OCI-M1 (cell line): ENCODE data around the gene ZNF362.
A peak's percentile ranks its signal among the peaks of the same experiment; 100 is the strongest.

Experiments
- DNase-seq: peaks from one replicate; lab custom pipeline; 2025; lab: John Stamatoyannopoulos, UW

ZNF362 gene

GRCh38 chr1:33327587-33328325 lies 71.5 kb downstream of the ZNF362 start:
- no peak for DNase-seq

- DNase-seq, result no peak
Measured at GRCh38 chr1:33328817-33329216, 72.5 kb downstream of the ZNF362 start.

GRCh38 chr1:33329600-33330305 lies 73.5 kb downstream of the ZNF362 start:
- no peak for DNase-seq

- DNase-seq, result no peak
Measured at GRCh38 chr1:33330361-33330890, 74.1 kb downstream of the ZNF362 start.

- DNase-seq, result no peak
Measured at GRCh38 chr1:33330906-33331305, 74.6 kb downstream of the ZNF362 start.

- no peak for DNase-seq
Measured at GRCh38 chr1:33331444-33332356, 75.4 kb downstream of the ZNF362 start.

- no peak for DNase-seq
Measured at GRCh38 chr1:33332357-33332789, 76.1 kb downstream of the ZNF362 start.

GRCh38 chr1:33332881-33333280 lies 76.6 kb downstream of the ZNF362 start:
- no peak for DNase-seq

GRCh38 chr1:33334081-33334552 lies 77.8 kb downstream of the ZNF362 start:
- DNase-seq, result no peak

- DNase-seq, result peak; percentile 18
Measured at GRCh38 chr1:33335020-33335419, 78.7 kb downstream of the ZNF362 start.

GRCh38 chr1:33336580-33336979 lies 80.3 kb downstream of the ZNF362 start:
- DNase-seq, result no peak

- no peak for DNase-seq
Measured at GRCh38 chr1:33337441-33337840, 81.1 kb downstream of the ZNF362 start.

- DNase-seq, result no peak
Measured at GRCh38 chr1:33338048-33338439, 81.8 kb downstream of the ZNF362 start.

GRCh38 chr1:33338440-33339211 lies 82.3 kb downstream of the ZNF362 start:
- no peak for DNase-seq

- no peak for DNase-seq
Measured at GRCh38 chr1:33339413-33339812, 83.1 kb downstream of the ZNF362 start.

- no peak for DNase-seq
Measured at GRCh38 chr1:33341190-33341589, 84.9 kb downstream of the ZNF362 start.

GRCh38 chr1:33342041-33342723 lies 85.9 kb downstream of the ZNF362 start:
- DNase-seq, result no peak

GRCh38 chr1:33343539-33343938 lies 87.2 kb downstream of the ZNF362 start:
- peak; percentile 29 for DNase-seq

GRCh38 chr1:33344896-33345560 lies 88.7 kb downstream of the ZNF362 start:
- no peak for DNase-seq

GRCh38 chr1:33346533-33346926 lies 90.2 kb downstream of the ZNF362 start:
- DNase-seq, result no peak
